ENCODE data around the gene NAA35. TPM values are rescaled to one million over a fixed set of nuclear protein-coding genes. Genes with fewer than 3 reads are reported as not detected.
"Not testable (repeated sequence)": the region's sequence is repeated elsewhere in the genome, so short reads cannot be mapped to it uniquely, and the experiment has no call there.

Gene NAA35
- total RNA-seq, 3 donors from 2014 or later = 14.2 to 30.4 (median 21.0) TPM

DNA sequence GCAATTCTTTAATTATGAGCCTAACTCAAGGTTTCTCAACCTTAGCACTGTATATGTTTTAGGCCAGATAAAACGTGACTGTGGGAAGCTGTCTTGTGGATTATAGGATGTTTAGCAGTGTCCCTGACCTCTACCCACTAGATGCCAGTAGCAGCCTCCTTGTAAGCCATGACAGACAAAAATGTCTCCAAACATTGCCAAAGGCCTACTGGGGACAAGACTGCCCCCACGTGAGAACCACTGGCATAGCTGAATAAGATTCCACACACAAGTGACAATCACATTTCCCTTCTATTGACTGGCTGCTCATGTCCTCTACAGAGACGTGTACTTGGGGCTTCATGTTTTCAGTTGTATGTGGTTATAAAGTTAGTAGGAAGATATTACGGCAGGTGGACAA lies 103.1 kb downstream of the NAA35 start:
- no peaks in the 10 kb centered on the region for H3K27me3 ChIP-seq

DNA sequence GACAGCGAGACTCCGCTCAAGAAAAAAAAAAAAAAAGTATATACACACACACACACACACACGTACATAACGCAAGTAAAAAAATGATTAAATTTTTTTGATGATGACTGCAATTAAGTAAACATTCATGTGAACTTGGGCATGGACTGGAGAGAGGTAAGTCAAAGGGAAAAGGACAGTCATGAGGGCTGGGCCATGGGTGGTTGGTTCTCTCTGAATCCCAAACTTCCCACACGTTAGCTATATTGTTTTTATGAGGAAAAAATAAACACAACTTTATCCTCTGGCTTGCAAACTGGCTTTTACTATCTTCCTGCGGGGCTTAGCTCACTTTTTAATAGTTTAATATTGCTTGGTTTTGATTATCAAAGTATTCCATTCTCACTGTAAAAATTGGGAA lies 104.7 kb downstream of the NAA35 start:
- DNase-seq (ENCODE audit: low spot score in 2 of 2) = no peak
- intact Hi-C loops (cut with DNase I; ENCODE audit: low total_unique reads) = no loop called here
- TF ChIP-seq, protein P1, sequence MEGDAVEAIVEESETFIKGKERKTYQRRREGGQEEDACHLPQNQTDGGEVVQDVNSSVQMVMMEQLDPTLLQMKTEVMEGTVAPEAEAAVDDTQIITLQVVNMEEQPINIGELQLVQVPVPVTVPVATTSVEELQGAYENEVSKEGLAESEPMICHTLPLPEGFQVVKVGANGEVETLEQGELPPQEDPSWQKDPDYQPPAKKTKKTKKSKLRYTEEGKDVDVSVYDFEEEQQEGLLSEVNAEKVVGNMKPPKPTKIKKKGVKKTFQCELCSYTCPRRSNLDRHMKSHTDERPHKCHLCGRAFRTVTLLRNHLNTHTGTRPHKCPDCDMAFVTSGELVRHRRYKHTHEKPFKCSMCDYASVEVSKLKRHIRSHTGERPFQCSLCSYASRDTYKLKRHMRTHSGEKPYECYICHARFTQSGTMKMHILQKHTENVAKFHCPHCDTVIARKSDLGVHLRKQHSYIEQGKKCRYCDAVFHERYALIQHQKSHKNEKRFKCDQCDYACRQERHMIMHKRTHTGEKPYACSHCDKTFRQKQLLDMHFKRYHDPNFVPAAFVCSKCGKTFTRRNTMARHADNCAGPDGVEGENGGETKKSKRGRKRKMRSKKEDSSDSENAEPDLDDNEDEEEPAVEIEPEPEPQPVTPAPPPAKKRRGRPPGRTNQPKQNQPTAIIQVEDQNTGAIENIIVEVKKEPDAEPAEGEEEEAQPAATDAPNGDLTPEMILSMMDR (IDR thresholded peaks at IDR 0.05) = no peak
- TF ChIP-seq POLR2AphosphoS5 (IDR thresholded peaks at IDR 0.05) (no peak), POLR2A (IDR thresholded peaks at IDR 0.05) (no peak)
- H3K9me3 ChIP-seq = no peaks in the 10 kb centered on the region
- H3K27ac ChIP-seq = no peak overlapping the region
- H3K4me3 ChIP-seq = no peak overlapping the region
- no peaks in the 10 kb centered on the region for H3K36me3 ChIP-seq
- no peaks in the 10 kb centered on the region for H3K4me1 ChIP-seq
- H3K27me3 ChIP-seq = no peaks in the 10 kb centered on the region

More for the DNA sequence above, 103.1 kb downstream of the NAA35 start:
- Histone ChIP-seq H3K27ac (no peak overlapping the region), H3K9me3 (no peaks in the 10 kb centered on the region), H3K4me1 (no peaks in the 10 kb centered on the region), H3K36me3 (no peaks in the 10 kb centered on the region), H3K4me3 (no peak overlapping the region)
- intact Hi-C loops (cut with DNase I; ENCODE audit: low total_unique reads) = no loop called here
- no peak for DNase-seq (ENCODE audit: low spot score in 2 of 2)
- TF ChIP-seq, protein P1 (IDR thresholded peaks at IDR 0.05) = no peak
- TF ChIP-seq POLR2A (IDR thresholded peaks at IDR 0.05) = no peak
- no peak for TF ChIP-seq POLR2AphosphoS5 (IDR thresholded peaks at IDR 0.05)

DNA sequence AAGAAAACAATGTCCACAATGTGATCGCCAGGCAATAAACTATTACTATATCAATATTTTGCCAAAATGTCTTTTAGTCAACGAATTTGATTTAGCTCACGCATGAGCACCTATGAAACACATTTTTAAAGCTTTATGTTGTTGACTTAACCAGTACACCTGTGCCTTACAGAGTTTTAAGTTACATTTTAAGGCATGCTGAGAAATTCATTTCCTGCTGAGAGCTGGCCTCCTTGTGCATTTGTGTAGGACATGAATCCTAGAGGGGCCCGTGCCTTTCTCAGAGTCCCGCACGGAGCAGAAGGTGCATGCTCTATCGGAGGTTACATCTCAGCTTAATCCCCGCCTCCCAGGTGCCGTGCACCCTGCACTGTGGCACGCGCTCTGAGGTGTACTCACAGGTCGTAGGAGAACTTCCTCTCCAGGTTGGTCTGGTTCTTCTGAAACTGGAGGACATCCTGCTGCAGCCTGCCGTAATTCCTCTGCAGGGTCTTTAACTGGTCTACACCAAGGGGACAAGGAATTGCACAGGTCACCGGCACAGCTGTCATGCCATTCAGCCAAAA lies 105.2 kb downstream of the NAA35 start:
- Histone ChIP-seq H3K27ac (no peak overlapping the region), H3K27me3 (no peaks in the 10 kb centered on the region), H3K4me1 (no peaks in the 10 kb centered on the region), H3K9me3 (no peaks in the 10 kb centered on the region), H3K36me3 (no peaks in the 10 kb centered on the region), H3K4me3 (no peak overlapping the region)
- DNase-seq (ENCODE audit: low spot score in 2 of 2) = no peak
- intact Hi-C loops (cut with DNase I; ENCODE audit: low total_unique reads) = no loop called here
- TF ChIP-seq, protein P1 (IDR thresholded peaks at IDR 0.05) = no peak
- TF ChIP-seq POLR2AphosphoS5 (IDR thresholded peaks at IDR 0.05) = no peak
- no peak for TF ChIP-seq POLR2A (IDR thresholded peaks at IDR 0.05)

DNA sequence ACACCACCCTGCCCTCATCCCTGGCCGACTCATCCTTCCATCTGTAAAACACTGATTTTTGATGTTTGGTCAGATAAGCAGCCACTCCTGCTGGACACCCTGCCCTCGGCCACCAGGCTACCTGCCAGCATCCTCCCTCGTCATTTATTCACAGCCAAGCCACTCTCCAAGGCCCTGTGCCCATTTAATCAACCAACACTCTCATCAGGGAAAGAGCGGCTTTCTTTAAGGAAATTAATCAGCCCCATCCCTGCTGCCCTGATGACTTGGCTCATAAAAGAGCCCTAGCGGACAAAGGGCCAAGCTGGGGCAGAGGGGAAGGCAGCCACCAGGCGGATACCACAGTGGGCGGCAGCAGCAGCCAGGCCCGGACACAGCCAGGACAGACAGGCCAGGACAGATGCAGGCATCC lies 106.0 kb downstream of the NAA35 start:
- TF ChIP-seq, protein P1 (IDR thresholded peaks at IDR 0.05) = no peak
- TF ChIP-seq POLR2AphosphoS5 (IDR thresholded peaks at IDR 0.05) = no peak
- TF ChIP-seq POLR2A (IDR thresholded peaks at IDR 0.05) = no peak
- Histone ChIP-seq H3K27ac (no peak overlapping the region), H3K4me1 (no peaks in the 10 kb centered on the region), H3K36me3 (no peaks in the 10 kb centered on the region), H3K4me3 (no peak overlapping the region), H3K27me3 (no peaks in the 10 kb centered on the region), H3K9me3 (no peaks in the 10 kb centered on the region)
- intact Hi-C loops (cut with DNase I; ENCODE audit: low total_unique reads) = no loop called here
- DNase-seq (ENCODE audit: low spot score in 2 of 2) = no peak

DNA sequence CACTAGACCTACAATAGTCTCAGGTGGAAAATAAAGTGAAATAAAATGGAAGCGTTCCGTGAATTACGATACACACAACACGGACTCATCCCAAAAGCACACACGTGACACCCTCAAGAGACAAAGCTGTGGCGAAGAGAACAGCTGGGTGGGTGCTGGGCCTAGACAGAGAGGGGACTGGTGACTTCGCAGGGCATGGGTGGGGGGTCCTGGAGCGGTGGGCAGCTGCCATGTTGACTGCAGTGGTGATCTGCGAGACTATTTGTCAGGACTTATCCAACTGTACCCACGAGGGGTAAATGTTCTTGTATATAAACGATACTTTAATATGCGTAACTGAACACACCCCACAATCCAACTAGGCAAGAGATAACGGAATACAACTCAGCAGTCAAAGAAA lies 106.4 kb downstream of the NAA35 start:
- intact Hi-C loops (cut with DNase I; ENCODE audit: low total_unique reads) = no loop called here
- no peak overlapping the region for H3K27ac ChIP-seq
- no peak for DNase-seq (ENCODE audit: low spot score in 2 of 2)
- no peak overlapping the region for H3K4me3 ChIP-seq
- TF ChIP-seq POLR2A (IDR thresholded peaks at IDR 0.05) (no peak), POLR2AphosphoS5 (IDR thresholded peaks at IDR 0.05) (no peak)
- TF ChIP-seq, protein P1 (IDR thresholded peaks at IDR 0.05) = no peak
- no peaks in the 10 kb centered on the region for H3K36me3 ChIP-seq
- no peaks in the 10 kb centered on the region for H3K27me3 ChIP-seq
- H3K9me3 ChIP-seq = no peaks in the 10 kb centered on the region
- no peaks in the 10 kb centered on the region for H3K4me1 ChIP-seq

DNA sequence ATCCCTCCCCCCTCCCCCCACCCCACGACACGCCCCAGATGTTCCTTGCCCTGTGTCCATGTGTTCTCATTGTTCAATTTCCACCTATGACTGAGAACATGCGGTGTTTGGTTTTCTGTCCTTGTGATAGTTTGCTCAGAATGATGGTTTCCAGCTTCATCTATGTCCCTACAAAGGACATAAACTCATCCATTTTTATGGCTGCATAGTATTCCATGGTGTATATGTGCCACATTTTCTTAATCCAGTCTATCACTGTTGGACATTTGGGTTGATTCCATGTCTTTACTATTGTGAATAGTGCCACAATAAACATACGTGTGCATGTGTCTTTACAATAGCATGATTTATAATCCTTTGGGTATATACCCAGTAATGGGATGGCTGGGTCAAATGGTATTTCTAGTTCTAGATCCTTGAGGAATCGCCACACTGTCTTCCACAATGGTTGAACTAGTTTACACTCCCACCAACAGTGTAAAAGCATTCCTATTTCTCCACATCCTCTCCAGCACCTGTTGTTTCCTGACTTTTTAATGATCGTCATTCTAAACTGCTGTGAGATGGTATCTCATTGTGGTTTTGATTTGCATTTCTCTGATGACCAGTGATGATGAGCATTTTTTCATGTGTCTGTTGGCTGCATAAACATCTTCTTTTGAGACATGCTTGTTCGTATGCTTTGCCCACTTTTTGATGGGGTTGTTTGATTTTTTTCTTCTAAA lies 107.2 kb downstream of the NAA35 start:
- H3K9me3 ChIP-seq; H3K27ac ChIP-seq; H3K4me1 ChIP-seq; H3K36me3 ChIP-seq; H3K27me3 ChIP-seq; H3K4me3 ChIP-seq; DNase-seq (ENCODE audit: low spot score in 2 of 2); intact Hi-C loops (cut with DNase I; ENCODE audit: low total_unique reads): not testable (repeated sequence)

All from breast epithelium (tissue), 4 donors.